ENCODE data around the gene C9orf72. TPM values are rescaled to one million over a fixed set of nuclear protein-coding genes. Genes with fewer than 3 reads are reported as not detected.
A peak's percentile ranks its signal among the peaks of the same experiment; 100 is the strongest.
"Not testable (repeated sequence)": the region's sequence is repeated elsewhere in the genome, so short reads cannot be mapped to it uniquely, and the experiment has no call there.

Gene C9orf72
- total RNA-seq, 1 donor from 2014 or later = 4.8 TPM

- peaks cover 5% of the 10 kb centered on the region for H3K4me1 Mint-ChIP-seq (ENCODE audit: low read depth, unreplicated experiment)
- FAIRE-seq (no peak), DNase-seq (ENCODE audit: low read depth) (peak; percentile 31)
- Histone ChIP-seq H3K9ac (ENCODE audit: low read length) (no peak overlapping the region), H3K36me3 (ENCODE audit: insufficient read depth, low read length) (no peaks in the 10 kb centered on the region), H3K27ac (ENCODE audit: low read depth, low read length) (no peak overlapping the region), H3K4me2 (ENCODE audit: low read length) (peak overlapping the region; percentile 69), H4K20me1 (ENCODE audit: insufficient read depth, low read length) (no peaks in the 10 kb centered on the region), H3K4me1 (ENCODE audit: insufficient read depth, low read length) (peaks cover 6% of the 10 kb centered on the region), H2AFZ (ENCODE audit: low read depth, low read length) (no peak overlapping the region), H3K4me3 (ENCODE audit: insufficient read depth, low read depth, low read length) (no peak overlapping the region), H3K79me2 (ENCODE audit: insufficient read depth, low read length) (no peaks in the 10 kb centered on the region), H3K27me3 (ENCODE audit: insufficient read depth, low read length) (no peaks in the 10 kb centered on the region), H3K9me3 (ENCODE audit: insufficient read depth, low read depth, low read length) (no peaks in the 10 kb centered on the region)
- no peaks in the 10 kb centered on the region for H3K27me3 Mint-ChIP-seq (ENCODE audit: low read depth, unreplicated experiment)
- H3K9me3 Mint-ChIP-seq (ENCODE audit: unreplicated experiment) = peaks cover 6% of the 10 kb centered on the region
- no peak overlapping the region for H3K4me3 Mint-ChIP-seq (ENCODE audit: unreplicated experiment)
- H3K27ac Mint-ChIP-seq (ENCODE audit: unreplicated experiment) = no peak overlapping the region
- TF ChIP-seq EZH2 (IDR thresholded peaks at IDR 0.05; ENCODE audit: insufficient read depth, low read length) (no peak), CTCF (IDR thresholded peaks at IDR 0.05; ENCODE audit: insufficient read depth, low read depth, low read length) (no peak)
- peaks cover 4% of the 10 kb centered on the region for H3K36me3 Mint-ChIP-seq (ENCODE audit: low read depth, unreplicated experiment)
These were observed 67.5 kb downstream of the C9orf72 start for GRCh38 chr9:27505744-27506161.

DNA sequence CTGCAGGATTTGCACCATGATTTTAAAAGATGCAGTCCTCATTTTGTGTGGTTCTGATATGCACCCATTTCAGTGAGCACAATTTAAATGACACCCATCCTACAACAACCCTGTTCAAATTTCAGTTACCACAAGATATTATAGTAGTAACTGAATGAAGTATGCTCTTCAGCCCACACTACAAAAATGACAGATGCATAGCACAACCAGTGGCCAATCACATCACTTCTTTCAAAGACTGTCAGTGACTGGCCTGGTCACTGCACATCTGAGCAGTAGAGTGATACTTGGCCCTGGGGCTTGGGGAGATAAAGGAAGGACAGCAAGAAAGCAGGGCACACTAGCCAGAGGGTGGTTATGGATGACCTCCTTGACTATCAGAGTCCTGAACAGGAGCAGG is 69.0 kb downstream of the C9orf72 start:
- H3K79me2 ChIP-seq (ENCODE audit: insufficient read depth, low read length) = no peaks in the 10 kb centered on the region
- H3K4me1 Mint-ChIP-seq (ENCODE audit: low read depth, unreplicated experiment) = peaks cover 14% of the 10 kb centered on the region
- H3K4me2 ChIP-seq (ENCODE audit: low read length) = no peak overlapping the region
- H2AFZ ChIP-seq (ENCODE audit: low read depth, low read length) = no peak overlapping the region
- no peak overlapping the region for H3K9ac ChIP-seq (ENCODE audit: low read length)
- no peak overlapping the region for H3K4me3 ChIP-seq (ENCODE audit: insufficient read depth, low read depth, low read length)
- no peaks in the 10 kb centered on the region for H3K27me3 Mint-ChIP-seq (ENCODE audit: low read depth, unreplicated experiment)
- no peaks in the 10 kb centered on the region for H3K9me3 ChIP-seq (ENCODE audit: insufficient read depth, low read depth, low read length)
- no peak for DNase-seq (ENCODE audit: low read depth)
- H3K27ac Mint-ChIP-seq (ENCODE audit: unreplicated experiment) = no peak overlapping the region
- H3K4me3 Mint-ChIP-seq (ENCODE audit: unreplicated experiment) = no peak overlapping the region
- peaks cover 7% of the 10 kb centered on the region for H3K9me3 Mint-ChIP-seq (ENCODE audit: unreplicated experiment)
- H3K36me3 Mint-ChIP-seq (ENCODE audit: low read depth, unreplicated experiment) = peaks cover 4% of the 10 kb centered on the region
- H3K4me1 ChIP-seq (ENCODE audit: insufficient read depth, low read length) = peaks cover 9% of the 10 kb centered on the region
- H3K27ac ChIP-seq (ENCODE audit: low read depth, low read length) = no peak overlapping the region
- H3K36me3 ChIP-seq (ENCODE audit: insufficient read depth, low read length) = no peaks in the 10 kb centered on the region
- H4K20me1 ChIP-seq (ENCODE audit: insufficient read depth, low read length) = no peaks in the 10 kb centered on the region
- H3K27me3 ChIP-seq (ENCODE audit: insufficient read depth, low read length) = no peaks in the 10 kb centered on the region
- TF ChIP-seq CTCF (IDR thresholded peaks at IDR 0.05; ENCODE audit: insufficient read depth, low read depth, low read length) (no peak), EZH2 (IDR thresholded peaks at IDR 0.05; ENCODE audit: insufficient read depth, low read length) (no peak)
- FAIRE-seq = no peak

DNA sequence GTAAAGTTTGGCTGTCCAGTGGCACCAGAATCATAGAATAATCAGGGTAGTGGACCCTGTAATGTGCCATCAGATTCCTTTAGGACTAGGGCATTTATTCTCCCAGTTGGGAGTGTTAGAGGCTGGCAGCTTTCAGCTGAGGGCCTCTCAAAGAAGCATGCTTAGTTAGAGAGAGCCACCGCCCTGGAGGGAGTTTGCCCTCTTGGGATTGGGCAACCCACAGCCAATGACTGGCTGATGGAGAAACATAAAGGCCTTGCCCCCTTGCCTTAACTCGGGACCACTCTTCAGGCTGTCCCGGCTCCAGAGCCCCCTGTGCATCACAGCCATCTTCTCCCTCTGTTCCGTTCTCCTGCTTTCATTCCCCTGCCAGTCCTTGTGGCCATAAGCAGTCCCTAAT is 69.7 kb downstream of the C9orf72 start:
- FAIRE-seq = no peak
- no peak overlapping the region for H3K9ac ChIP-seq (ENCODE audit: low read length)
- H3K9me3 Mint-ChIP-seq (ENCODE audit: unreplicated experiment) = peaks cover 7% of the 10 kb centered on the region

GRCh38 chr9:27500902-27501301 is 72.4 kb downstream of the C9orf72 start:
- H3K9me3 ChIP-seq (ENCODE audit: insufficient read depth, low read depth, low read length); H4K20me1 ChIP-seq (ENCODE audit: insufficient read depth, low read length); H3K4me3 ChIP-seq (ENCODE audit: insufficient read depth, low read depth, low read length); H2AFZ ChIP-seq (ENCODE audit: low read depth, low read length); H3K4me3 Mint-ChIP-seq (ENCODE audit: unreplicated experiment); H3K4me2 ChIP-seq (ENCODE audit: low read length); FAIRE-seq; H3K36me3 ChIP-seq (ENCODE audit: insufficient read depth, low read length); H3K27ac ChIP-seq (ENCODE audit: low read depth, low read length); H3K4me1 ChIP-seq (ENCODE audit: insufficient read depth, low read length); H3K27me3 ChIP-seq (ENCODE audit: insufficient read depth, low read length); H3K9me3 Mint-ChIP-seq (ENCODE audit: unreplicated experiment); H3K27me3 Mint-ChIP-seq (ENCODE audit: low read depth, unreplicated experiment); H3K9ac ChIP-seq (ENCODE audit: low read length); DNase-seq (ENCODE audit: low read depth); H3K36me3 Mint-ChIP-seq (ENCODE audit: low read depth, unreplicated experiment); H3K27ac Mint-ChIP-seq (ENCODE audit: unreplicated experiment); H3K79me2 ChIP-seq (ENCODE audit: insufficient read depth, low read length): not testable (repeated sequence)
- H3K4me1 Mint-ChIP-seq (ENCODE audit: low read depth, unreplicated experiment) = peaks cover 31% of the 10 kb centered on the region

More for the DNA sequence above, 69.7 kb downstream of the C9orf72 start:
- Mint-ChIP-seq H3K36me3 (ENCODE audit: low read depth, unreplicated experiment) (peaks cover 4% of the 10 kb centered on the region), H3K4me3 (ENCODE audit: unreplicated experiment) (no peak overlapping the region), H3K4me1 (ENCODE audit: low read depth, unreplicated experiment) (peaks cover 16% of the 10 kb centered on the region), H3K27ac (ENCODE audit: unreplicated experiment) (no peak overlapping the region), H3K27me3 (ENCODE audit: low read depth, unreplicated experiment) (no peaks in the 10 kb centered on the region)
- TF ChIP-seq EZH2 (IDR thresholded peaks at IDR 0.05; ENCODE audit: insufficient read depth, low read length) = no peak
- TF ChIP-seq CTCF (IDR thresholded peaks at IDR 0.05; ENCODE audit: insufficient read depth, low read depth, low read length) = no peak
- Histone ChIP-seq H4K20me1 (ENCODE audit: insufficient read depth, low read length) (no peaks in the 10 kb centered on the region), H3K4me1 (ENCODE audit: insufficient read depth, low read length) (peaks cover 9% of the 10 kb centered on the region), H3K9me3 (ENCODE audit: insufficient read depth, low read depth, low read length) (no peaks in the 10 kb centered on the region), H3K79me2 (ENCODE audit: insufficient read depth, low read length) (no peaks in the 10 kb centered on the region), H3K27ac (ENCODE audit: low read depth, low read length) (no peak overlapping the region), H3K27me3 (ENCODE audit: insufficient read depth, low read length) (no peaks in the 10 kb centered on the region), H2AFZ (ENCODE audit: low read depth, low read length) (no peak overlapping the region), H3K4me2 (ENCODE audit: low read length) (no peak overlapping the region), H3K36me3 (ENCODE audit: insufficient read depth, low read length) (no peaks in the 10 kb centered on the region), H3K4me3 (ENCODE audit: insufficient read depth, low read depth, low read length) (no peak overlapping the region)
- DNase-seq (ENCODE audit: low read depth) = no peak
